Left renal pelvis (tissue), 4 donors: ENCODE results near the gene SPPL2A. TPM values are rescaled to one million over a fixed set of nuclear protein-coding genes. Genes with fewer than 3 reads are reported as not detected.
"Not testable (repeated sequence)": the region's sequence is repeated elsewhere in the genome, so short reads cannot be mapped to it uniquely, and the experiment has no call there.

Experiments
- DNase-seq, 4 donors: peaks; one replicate each; pipeline ENCODE4 v3.0.0-alpha.2; 2013; ENCODE audit warnings: low read depth in 4 of 4, low spot score in 3 of 4
- polyA plus RNA-seq, 4 donors: library from polyadenylated mRNA; unstranded; fragments of 120-200 nt; gene quantifications; one replicate each; pipeline ENCODE4 v1.2.1, GENCODE V29; 2013; ENCODE audit not compliant: insufficient read length in 4 of 4

SPPL2A gene
- polyA plus RNA-seq, 4 donors, result 85.4 to 117 (median 101) TPM

DNA sequence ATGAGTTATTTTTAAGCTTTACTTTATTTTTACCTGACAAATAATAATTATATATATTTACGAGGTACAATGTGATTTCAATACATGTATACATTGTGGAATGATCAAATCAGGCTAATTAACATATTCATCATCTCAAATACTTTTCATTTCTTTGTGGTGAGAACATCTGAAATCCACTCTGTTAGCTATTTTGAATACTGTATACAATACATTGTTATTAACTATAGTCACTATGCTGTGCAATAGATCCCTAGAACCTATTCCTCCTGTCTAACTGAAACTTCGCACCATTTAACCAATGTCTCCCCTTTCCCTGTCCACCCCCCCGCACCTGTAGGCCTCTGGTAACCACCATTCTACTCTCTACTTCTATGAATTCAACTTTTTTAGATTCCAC is 7.9 kb upstream of the SPPL2A start:
- DNase-seq, result no peak

DNA sequence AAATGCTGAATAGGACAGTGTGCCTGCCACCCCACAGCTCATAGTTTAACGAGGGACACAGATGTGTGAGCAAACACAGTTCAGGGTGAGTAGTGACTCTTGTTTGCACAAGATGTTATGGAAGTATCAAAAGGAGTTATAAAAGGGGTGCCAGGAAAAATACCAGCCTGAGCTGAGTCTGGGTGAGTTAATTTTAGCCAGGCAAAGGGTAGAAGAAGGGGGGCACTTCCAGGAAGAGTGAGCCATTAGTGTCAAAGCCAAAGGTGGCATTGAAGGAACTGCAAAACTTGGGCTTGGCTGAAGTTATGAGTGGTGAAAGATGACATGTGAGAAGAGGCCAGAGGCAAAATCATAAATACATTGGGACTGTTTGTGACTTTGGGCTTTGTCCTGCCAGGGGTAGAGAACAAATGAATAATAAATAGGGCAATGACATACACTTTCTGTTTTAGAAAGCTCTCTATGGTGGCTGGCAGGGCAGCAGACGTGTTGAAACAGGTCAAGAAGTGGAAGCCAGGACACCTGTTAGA is 1.9 kb upstream of the SPPL2A start:
- no peak for DNase-seq

DNA sequence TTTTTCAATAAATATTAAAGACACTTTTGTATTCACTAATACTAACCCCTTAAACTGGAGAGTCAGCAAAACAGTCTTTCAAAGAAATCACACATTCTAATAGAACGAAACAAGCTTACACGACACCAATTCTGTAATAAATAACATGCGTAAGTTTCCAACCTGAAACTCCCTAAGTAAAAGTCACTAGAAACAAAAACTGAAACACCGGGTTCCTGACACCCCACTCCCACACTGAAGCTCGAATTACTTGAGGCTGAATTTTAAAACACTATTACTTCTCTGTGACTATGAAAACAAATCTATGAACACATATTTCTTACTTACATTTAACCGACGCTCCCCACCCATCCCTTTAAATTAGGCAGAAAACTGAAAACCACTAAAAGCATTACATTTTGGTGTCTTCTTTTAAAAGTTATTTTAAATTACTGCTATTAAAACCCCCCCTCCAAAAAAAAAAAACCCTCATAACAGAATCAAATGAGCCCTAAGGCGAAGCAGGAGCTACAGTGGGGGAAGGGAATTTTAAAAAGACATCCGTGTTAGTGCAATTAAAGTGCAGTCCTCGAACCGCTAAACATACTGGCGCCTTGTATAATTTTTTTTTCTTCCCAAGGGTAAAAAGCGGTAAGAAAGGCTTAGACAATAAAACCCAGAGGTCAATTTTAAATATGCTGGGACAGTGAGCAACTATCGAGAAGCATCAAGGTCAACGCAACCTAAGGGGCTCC is 878 bp downstream of the SPPL2A start:
- peak in 2 of 4 donors; percentile 34 to 57 for DNase-seq

GRCh38 chr15:50758712-50759205 is 6.7 kb downstream of the SPPL2A start:
- no peak for DNase-seq

DNA sequence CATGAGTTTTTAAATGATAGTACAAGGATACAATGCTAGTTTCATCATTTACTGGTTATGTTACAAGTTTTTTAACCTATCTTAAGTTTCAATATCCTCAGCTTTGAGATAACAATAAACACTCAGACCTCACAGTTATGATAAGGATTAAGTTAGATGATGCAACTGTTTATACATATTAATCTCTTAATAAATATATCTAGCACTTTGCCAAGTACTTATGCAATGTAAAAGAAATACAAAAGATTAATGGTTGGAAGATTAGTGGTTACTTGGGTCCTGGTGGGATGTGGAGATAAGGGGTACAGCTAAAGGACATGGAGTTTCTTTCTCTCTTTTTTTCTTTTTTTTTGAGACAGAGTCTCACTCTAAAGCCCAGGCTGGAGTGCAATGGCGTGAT is 12.0 kb downstream of the SPPL2A start:
- no peak for DNase-seq

- DNase-seq, result no peak
Observed at GRCh38 chr15:50751394-50751793, 14.1 kb downstream of the SPPL2A start.

- DNase-seq, result no peak
Observed at GRCh38 chr15:50750227-50750705, 15.2 kb downstream of the SPPL2A start.

- DNase-seq, result no peak
Observed at GRCh38 chr15:50747523-50747922, 18.0 kb downstream of the SPPL2A start.

DNA sequence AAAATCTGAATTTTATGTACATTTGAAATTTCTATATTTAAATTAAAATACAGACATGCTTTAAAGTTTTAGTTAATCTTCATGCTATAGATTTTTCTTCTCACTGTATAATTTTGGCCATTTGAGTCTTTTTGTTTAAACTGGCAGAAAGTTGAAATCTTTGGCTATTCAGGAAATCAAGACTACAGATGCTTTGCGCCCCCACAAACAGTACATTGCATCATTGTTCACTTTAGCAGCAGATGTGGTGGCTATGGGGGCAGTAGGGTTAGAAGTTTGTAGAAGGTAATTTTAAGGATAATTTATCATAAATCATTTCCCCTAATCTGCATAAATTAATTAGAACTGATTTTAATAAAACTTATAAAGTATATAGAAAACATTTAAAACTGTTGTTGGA is 20.9 kb downstream of the SPPL2A start:
- no peak for DNase-seq

DNA sequence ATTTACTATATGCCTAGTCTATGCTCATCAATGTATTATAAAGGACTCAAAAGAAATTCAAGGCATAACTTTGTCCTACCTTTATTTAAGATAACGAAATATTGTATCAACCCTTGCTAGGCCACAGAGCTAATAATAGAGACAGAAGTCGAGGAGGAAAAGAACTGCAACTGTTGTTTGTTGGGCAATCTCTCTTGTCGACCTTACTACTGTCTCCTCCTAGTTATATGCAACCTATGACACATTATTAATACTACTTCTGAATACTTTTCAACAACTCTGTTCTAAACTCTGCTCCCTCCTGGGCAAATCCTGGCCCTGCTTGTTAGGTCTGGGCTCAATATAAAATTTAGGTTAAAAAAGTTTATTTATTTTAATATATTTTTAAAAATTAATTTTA is 24.6 kb downstream of the SPPL2A start:
- DNase-seq, result no peak

GRCh38 chr15:50736823-50737222 is 28.7 kb downstream of the SPPL2A start:
- no peak for DNase-seq

GRCh38 chr15:50735156-50735555 is 30.4 kb downstream of the SPPL2A start:
- no peak for DNase-seq

DNA sequence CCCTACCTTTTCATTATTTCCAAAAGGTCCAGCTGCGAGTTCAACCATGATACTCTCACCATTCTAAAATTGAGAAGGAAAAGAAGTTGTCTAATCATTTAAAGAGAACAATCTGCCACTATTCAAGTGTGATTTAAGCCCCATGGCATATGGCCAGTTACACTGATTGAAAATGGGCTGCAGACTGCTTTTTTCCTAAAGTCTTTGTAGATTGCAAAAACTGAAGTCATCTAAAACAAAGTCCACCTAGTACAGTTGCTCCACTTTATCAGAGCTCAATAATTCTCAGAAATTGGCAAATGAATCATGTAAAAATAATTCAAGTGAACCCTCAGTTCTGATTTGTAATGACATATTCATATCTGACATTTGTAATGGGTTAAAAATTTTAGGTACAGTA is 39.2 kb downstream of the SPPL2A start:
- DNase-seq, result no peak

- no peak for DNase-seq
Observed at GRCh38 chr15:50718700-50719125, 46.8 kb downstream of the SPPL2A start.

DNA sequence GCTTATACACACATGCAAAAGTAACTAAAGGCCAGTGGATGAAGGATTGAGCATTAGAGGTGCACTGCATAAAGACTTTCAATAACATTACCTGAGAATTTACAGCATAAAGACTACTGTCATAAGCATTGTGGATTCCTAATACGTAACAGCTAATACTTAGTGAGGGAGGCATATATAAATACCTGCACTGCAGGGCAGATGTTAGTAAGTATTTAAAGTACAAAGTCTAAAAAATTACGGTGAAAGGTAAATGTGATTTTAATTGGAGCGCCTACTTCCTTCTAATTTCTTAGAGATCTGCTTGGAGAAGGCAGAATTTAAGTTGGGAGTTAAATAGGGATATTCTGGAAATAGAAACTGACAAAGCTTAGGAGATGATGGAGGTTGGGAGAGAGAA is 53.5 kb downstream of the SPPL2A start:
- no peak for DNase-seq

- no peak for DNase-seq
Observed at GRCh38 chr15:50710585-50710984, 54.9 kb downstream of the SPPL2A start.

GRCh38 chr15:50707878-50708427 is 57.6 kb downstream of the SPPL2A start:
- DNase-seq, result no peak

DNA sequence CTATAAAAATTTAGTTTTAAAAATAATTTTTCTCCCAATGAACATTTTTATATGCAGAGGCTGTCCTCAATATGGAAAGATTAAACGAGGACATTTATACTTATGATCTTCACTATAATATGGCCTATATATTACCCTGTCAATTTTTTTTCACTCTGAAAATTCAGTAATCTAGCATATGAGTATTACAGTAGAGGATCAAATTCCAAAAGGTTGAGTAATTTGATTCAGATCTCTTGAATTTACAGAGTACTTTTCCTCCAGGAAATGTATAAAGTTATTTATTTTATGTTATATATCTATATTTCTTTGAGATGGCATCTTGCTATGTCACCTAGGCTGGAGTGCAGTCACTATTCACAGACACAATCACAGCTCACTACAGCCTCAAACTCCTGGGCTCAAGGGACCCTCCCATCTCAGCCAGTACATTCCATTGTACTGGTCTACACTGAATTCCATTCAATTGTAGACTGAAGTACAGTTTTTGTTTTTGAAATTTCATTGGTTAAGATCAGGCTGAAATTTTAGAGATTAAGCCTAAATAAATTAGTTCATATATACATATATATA is 62.7 kb downstream of the SPPL2A start:
- DNase-seq, result no peak

GRCh38 chr15:50698101-50698500 is 67.4 kb downstream of the SPPL2A start:
- DNase-seq, result no peak

GRCh38 chr15:50697109-50697797 is 68.3 kb downstream of the SPPL2A start:
- no peak for DNase-seq

DNA sequence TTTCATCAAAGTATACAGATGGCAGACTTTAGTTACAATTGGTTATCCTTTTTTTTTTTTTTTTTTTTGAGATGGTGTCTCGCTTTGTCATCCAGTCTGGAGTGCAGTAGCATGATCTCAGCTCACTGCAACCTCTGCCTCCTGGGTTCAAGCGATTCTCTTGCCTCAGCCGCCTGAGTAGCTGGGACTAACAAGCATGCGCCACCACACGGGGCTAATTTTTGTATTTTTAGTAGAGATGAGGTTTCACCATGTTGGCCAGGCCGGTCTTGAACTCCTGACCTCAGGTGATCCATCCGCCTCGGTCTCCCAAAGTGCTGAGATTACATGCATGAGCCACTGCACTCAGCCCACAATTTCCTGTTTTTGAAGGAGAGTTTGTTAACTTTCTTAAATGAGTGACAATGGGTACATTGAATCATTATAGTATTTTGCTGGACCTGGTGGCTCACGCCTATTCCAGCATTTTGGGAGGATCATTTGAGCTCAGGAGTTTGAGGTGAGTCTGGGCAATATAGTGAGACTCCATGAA is 70.8 kb downstream of the SPPL2A start:
- DNase-seq, result not testable (repeated sequence)
